NCI-H2081 treated with DMSO at 0.1 percent for 48 hours (cell line): ENCODE measurements around the gene MTSS2.
"Not testable (repeated sequence)": the region's sequence is repeated elsewhere in the genome, so short reads cannot be mapped to it uniquely, and the experiment has no call there.

ENCODE experiments used
- DNase-seq: peaks from one replicate; lab custom pipeline; 2025; lab: John Stamatoyannopoulos, UW

Gene MTSS2

DNA sequence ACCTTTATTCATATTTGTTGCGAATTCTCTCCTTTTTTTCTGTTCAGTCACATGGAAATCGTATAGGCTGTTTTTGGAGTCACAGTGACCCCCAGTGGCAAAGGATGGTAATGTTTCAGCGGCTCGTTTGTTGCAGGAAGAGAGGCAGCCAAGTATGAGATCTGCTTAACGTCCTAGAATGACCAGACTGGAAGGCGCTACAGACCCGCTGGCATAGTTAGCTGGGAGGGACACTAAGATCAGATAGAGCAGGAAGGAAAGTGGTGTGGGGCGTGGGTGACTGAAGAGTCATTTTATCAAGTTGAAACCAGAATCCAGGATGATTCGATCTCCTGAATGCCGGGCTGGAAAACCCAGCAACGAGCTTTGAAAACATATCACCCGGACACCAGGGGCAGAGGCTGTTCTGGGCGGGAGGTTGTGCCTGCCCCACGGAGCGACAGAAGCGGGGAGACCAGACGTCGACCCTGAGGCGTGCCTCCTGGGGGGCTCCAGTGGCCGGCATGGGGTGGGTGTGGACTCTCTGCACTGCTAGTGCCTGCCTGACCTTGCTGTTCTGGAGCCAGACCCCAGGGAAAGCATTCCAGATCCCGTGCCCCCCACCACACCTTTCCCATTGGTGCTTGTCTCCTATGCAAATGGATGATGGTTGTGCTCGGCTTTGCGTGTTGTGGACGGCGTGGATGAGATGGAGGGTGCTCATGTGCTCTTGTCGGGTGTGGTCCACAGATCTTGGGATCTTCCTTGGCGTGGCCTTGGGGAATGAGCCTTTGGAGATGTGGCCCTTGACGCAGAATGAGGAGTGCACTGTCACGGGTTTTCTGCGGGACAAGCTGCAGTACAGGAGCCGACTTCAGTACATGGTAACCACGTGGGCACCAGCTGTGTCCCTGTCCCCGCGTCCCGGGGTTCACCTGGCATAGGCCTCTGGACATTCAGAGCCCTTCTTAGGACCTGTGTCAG, 31.8 kb downstream of the MTSS2 start:
- DNase-seq, result peak; percentile 9

DNA sequence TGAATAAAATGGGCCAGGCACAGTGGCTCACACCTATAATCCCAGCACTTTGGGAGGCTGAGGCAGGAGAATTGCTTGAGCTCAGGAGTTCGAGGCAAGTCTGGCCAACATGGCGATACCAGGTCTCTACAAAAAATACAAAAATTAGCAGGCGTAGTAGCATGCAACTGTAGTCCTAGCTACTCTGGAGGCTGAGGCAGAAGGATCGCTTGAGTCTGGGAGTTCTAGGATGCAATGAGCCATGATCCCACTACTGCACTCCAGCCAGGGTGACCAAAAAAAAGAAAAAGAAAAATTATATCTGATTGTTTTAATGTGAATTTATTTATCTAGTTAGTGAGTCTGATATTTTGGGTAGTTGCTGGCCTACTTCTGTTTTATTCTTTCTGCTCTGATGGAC, 32.4 kb downstream of the MTSS2 start:
- DNase-seq, result no peak

DNA sequence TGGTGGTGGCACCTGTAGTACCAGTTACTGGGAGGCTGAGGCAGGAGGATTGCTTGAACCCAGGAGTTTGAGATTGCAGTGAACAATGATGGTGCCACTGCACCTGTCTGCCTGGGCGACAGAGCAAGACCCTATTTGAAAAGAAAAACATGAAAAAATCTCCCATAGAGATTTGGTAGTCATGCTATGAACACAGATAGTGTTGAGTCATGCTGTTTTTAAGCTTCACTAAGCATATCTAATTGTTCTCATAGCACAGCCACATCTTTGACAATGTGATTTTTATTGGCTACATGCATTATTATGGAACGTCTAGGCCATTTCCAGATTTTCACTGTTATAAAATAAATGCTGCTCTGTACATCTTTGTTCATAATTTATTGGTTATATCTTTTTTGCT, 33.5 kb downstream of the MTSS2 start:
- no peak for DNase-seq

DNA sequence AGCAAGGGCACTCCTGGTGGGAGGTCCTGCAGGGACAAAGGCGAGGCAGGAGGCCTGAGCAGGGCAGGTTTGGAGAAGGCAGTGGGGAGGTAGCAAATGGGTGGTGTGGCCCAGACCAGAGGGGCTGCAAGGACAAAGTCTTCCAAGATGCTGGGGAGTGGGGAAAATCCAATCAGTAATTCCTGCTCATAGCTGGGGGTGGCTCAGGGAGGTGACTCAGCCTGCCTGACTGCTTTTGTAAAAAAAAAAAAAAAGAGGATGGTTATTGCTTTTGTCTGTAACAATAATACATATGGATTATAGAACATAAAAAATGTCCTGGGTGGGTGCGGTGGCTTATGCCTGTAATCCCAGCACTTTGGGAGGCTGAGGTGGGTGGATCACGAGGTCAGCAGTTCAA, 34.3 kb downstream of the MTSS2 start:
- DNase-seq, result no peak

DNA sequence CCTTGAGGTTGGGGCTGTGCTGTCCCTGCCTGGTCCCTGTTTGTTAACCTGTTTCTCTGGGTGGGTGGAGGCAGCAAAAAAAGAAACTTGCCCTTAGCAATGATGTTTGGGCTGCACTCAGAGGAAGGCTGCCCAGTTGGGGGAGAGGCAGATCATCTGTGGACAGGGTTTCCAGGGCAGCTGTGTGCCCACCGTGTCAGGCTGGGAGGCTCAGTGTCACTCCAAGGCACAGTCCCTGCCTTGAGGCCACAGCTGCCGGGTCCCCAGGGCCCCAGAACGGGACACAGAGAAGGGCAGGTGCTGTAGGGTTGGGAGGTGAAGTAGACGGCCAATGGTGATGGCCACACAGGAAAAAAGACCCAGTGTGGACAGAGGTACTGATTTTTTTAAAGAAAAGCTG, 35.6 kb downstream of the MTSS2 start:
- DNase-seq, result no peak

DNA sequence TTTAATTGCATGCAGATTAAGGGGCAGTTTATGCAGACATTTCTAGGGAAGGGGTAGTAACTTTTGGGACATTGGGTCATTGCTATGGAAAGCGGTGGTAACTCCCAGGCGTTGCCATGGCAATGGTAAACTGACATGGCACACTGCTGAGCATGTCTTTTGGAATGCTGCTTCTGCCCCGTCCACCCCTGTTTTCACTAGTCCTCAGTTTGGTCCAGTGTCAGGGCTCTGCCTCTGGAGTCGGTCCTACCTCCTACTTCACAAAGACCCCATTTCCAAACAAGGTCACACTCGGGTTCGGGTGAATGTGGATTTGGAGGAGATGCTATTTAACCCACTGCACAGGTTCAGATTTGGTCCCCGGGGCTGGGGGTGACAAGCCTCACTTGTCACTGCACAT, 36.6 kb downstream of the MTSS2 start:
- no peak for DNase-seq

DNA sequence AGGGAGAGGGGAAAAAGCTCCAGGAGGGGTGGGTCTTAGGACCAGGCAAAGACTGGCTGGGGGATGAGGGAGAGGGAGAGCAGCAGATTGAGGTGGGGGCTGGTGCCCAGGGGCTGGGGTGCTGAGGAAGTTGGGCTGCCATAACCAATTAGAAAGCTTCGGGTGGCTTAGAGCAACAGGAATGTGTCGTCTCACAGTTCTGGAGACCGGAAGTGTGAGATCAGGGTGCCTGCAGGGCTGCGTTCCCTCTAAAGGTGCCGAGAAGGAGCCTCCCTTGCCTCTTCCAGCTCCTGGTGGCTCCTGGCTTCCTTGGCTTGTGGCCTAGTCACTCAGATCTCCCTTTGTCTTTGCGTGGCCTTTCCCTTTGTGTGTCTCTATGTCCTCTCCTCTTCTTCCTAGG, 37.2 kb downstream of the MTSS2 start:
- DNase-seq, result no peak

DNA sequence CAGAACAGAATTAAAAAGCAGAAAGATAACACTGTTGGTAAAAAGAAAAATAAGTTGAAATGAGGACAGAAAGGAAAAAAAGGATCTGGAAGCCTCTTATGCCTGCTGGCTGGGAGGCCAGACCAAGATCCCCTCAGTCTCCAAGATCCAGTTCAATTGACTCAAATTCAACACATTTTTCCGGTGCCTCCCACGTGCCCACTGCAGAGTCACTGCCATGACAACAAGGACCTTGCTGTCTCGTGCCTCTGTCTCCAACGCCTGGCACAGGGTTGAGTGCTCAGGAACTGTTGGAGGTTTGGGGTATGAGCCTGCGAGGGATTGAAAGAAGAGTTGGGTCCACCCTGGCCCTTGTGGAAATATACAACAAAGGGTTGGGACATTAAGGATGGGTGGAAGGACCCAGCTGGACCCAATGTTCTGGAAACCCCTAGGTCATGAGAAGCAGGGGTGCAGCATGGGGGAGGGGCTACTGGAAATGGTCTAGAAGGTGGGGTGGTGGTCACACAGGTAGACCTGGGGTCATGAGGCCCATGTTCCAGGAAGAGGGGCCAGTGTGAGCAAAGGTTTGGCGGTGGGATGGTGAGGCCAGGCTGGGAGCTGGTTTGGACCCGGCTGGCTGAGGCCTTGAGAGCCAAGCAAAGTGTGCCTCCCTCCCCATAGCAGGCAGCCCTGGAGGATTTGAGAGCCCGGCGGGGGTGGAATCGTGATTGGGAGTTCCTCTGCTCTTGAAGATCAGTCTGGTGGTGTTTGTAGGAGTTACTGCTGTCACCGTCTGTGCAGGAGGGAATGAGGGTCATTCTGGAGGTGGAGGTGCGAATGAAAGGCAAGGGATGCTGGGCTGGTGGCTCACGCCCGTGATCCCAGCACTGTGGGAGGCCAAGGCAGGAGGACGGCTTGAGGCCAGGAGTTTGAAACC, 38.2 kb downstream of the MTSS2 start:
- no peak for DNase-seq

DNA sequence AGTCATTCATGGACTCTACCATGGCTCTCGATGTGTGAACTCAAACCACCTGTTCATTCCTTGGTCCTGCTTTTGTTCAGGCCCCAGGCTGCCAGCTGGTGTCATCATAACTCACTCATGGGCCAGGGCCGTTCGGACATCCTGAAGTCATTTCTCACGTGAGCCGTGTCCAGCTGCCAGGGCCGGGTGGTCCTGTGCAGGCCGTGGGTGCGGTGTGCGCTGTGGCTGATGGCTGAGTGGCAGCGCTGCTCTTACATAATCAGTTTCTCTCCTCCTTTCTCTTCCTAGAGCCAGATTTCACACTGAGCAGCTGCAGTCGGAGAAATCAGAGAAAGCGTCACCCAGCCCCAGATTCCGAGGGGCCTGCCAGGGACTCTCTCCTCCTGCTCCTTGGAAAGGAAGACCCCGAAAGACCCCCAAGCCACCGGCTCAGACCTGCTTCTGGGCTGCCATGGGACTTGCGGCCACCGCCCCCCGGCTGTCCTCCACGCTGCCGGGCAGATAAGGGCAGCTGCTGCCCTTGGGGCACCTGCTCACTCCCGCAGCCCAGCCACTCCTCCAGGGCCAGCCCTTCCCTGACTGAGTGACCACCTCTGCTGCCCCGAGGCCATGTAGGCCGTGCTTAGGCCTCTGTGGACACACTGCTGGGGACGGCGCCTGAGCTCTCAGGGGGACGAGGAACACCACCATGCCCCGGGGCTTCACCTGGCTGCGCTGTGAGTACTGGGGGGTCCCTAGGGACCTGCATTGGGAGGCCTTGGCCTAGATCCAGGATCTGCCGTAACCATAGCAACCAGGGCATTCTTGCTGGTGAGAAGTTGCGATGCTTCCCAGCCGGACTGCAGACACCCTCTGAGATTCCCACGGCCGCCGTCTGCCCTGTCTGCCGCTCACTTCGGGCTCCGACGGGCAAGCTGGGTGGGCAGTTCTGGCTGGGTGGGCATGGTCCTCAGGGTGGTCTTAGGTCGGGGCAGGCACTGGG, 39.3 kb downstream of the MTSS2 start, which contains the start of gene IL34:
TSS of gene IL34 (plus strand) at position 300 of the 982 bp plus-strand sequence. CDS start at position 689, 389 bp downstream.
- no peak for DNase-seq

DNA sequence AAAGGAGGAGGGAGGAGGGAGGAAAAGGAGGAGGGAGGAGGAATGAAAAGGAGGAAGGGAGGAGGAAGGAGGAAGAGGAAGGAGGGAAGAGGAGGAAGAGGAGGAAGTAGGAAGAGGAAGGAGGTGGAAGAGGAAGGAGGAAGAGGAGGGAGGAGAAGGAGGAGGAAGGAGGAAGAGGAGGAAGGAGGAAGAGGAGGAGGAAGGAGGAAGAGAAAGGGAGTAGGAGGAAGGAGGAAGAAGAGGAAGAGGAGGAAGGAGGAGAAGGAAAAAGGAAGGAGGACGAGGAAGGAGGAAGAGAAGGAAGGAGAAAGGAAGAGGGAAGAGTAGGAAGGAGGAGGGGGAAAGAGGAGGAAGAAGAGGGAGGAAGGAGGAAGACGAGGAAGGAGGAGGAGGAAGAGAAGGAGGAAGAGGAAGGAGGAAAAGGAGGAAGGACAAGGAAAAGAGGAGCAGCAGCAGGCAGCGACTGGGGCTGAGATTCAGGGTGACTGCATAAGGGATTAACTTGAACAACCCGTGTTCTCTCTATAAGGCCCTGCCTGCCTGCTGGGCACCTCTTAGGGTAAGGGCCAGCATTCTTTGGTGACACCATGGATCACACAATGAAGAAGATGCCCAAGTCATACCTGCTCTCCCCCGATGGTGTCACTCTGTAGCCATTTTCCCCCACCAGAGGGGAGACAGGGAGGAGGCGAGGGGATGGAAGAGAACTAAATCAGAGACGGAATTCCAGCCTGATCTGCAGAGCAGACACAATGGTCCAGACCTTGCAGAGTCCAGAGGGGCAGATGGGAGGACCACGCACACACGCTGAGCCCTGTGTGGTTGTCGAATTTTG, 40.9 kb downstream of the MTSS2 start:
- DNase-seq, result no peak

DNA sequence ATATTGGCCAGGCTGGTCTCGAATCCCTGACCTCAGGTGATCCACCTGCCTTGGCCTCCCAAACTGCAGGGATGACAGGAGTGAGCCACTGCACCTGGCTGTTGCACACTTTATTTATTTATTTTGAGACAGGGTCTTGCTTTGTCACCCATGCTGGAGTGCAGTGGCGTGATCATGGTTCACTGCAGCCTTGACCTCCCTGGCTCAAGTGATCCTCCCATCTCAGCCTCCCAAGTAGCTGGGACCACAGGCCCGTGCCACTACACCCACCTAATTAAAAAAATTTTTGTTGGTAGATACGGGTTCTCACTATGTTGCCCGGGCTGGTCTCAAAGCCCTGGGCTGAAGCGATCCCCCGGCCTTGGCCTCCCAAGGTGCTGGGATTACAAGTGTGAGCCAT, 42.6 kb downstream of the MTSS2 start:
- DNase-seq, result not testable (repeated sequence)

DNA sequence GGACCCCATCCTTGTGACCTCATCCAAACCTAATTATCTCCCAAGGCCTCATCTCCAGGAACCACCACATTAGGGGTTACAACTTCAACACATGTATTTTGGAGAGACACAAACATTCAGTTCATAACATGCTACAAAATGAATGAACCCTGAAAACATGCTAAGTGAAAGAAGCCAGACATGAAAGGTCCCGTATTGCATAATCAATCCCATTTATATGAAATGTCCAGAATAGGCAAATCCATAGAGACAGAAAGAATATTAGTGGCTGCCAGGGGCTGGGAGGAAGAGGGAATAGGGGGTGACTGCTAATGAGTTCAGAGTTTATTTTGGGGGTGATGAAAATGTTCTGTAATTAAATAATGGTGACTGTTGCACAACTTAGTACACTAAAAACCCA, 43.2 kb downstream of the MTSS2 start:
- DNase-seq, result no peak

DNA sequence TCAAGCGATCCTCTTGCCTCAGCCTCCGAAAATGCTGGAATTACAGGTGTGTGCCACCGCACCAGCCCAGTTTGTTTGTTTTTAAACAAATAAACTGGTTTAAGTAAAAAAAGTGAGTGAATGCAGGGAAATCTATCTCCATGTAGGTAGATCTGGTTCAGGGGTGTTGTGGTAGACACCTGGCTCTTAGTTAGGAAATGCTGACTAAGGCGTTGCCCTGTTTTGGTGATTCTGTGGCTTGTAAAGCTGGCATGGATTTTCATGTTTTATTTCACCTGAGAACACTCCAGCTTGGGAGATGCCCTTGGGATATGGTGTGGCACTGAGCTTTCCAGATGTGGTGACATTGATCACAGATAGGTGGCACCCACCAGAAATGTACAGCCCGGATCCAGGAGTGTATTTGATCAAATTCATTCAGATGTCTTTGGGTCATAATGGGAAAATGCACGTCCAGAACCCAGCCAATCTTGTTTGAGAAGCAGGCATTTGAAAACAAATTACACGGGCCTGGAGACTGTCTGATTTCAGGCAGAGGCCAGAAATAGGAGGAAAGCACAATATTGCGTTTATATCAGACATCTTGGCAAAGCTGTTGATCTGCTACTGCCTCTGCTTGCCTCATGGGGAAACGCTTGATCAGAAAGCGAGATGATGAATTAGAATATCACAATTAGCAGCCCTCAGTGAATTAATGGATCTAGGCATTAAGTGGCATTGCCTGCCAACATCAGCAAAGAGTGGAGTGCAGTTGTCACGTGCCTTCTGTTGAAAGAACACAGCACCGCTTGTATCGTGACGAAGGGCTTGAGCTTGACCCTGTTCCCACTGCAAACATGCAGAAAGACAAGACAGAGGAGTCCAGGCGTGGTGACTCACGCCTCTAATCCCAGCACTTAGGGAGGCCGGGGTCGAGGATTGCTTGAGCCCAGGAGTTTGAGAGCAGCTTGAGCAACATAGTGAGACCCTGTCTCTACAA, 46.8 kb downstream of the MTSS2 start:
- DNase-seq, result no peak
